HG03060 (cell line): ENCODE data around the gene ZBP1.

Experiments used
- ATAC-seq: cut with Tn5 transposase; IDR thresholded peaks from one replicate; pipeline ENCODE4 v1.9.1; 2021; ENCODE audit warnings: low read depth, moderate number of reproducible peaks; ENCODE audit not compliant: unreplicated experiment

Gene ZBP1

GRCh38 chr20:57588596-57588995, 31.6 kb downstream of the ZBP1 start:
- ATAC-seq, result no peak

DNA sequence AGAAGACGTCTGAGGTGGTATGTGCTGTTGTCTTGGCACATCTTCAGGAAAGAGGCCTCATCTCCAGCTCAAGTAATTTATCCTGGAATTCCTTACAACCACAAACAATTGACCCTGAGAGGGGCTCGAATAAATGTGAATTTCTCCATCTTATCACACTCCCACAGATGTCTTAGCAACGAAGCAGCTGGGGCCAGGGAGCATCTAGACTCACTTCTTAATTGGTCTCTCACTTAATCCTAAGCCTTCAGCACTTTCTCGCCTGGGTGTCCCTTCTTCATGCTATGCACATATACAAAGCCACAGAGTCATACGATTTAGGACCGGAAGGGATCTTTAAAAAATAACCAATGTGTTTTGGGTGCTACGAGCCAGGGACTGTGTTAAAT, 32.2 kb downstream of the ZBP1 start:
- ATAC-seq, result no peak

GRCh38 chr20:57587278-57587988, 32.8 kb downstream of the ZBP1 start:
- ATAC-seq, result no peak

DNA sequence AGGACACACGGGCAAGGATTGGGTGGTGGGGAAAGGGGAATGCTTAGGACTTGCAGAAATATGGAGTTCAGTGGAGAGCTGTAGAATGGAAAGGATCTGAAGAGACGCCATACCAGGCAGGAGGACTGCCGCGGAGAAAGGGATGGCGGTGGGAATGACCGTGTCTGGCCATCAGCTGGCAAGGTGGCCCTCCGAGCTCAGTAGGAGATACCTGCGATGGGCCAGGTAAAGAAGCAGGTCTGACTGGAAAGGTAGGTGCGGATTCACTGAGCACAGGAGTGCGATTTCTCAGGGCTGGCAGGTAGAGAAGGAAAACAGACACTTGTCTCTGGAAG, 33.3 kb downstream of the ZBP1 start:
- no peak for ATAC-seq

DNA sequence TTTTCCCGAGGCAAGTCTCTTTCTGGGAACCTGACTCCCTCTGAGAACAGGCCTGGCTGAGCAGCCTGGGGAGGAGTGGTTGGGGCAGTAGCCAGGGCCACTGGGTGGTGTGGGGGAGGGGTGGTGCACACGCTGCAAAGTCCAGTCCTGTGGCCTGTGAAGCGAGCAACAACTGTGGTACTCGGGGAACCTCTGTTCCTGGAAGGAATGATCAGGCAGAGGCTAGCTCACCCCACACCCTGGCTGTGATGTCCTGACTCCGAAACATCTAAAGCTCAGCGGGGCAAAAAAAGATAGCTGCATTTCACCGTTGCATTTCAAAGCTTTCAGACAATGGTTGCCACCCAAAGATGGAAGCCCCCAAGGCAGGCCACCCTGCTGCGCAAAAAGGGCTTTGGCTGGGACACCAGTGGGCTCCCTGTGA, 33.8 kb downstream of the ZBP1 start:
- no peak for ATAC-seq

DNA sequence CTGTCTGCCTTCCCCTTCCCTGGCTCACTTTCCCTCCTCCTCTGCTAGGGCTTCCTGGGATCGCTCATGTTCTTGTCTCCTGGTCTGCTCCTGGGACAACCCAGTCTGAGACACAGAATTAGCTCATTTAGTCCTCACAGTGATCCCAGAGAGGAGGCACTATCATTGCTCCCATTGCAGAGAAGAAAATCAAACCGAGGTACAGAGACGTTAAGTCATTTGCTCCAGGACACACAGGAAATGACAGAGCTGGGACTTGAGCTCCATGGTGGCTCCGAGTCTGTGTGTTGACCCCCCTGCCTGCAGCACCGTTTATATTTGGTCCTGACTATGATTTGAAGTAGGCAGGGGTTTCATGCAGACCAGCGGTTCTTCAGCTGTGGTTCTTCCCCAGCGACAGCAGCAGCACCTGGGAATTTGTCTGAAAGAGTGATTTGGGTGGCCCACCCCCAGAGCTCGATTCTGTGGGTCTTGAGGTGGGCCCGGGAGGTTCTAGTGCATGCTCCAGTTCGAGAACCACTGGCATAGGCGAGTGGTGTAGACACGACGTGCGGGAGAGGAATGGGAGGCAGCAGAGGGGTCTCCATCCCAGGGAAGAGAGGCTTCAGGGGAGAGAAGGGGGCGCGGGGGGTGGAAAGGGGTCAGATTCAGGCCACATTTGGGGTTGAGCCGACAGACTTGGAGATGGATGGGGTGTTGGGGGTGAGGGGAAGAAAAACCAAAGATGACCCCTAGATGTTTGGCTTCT, 34.6 kb downstream of the ZBP1 start:
- no peak for ATAC-seq

GRCh38 chr20:57584768-57585461, 35.3 kb downstream of the ZBP1 start:
- no peak for ATAC-seq

DNA sequence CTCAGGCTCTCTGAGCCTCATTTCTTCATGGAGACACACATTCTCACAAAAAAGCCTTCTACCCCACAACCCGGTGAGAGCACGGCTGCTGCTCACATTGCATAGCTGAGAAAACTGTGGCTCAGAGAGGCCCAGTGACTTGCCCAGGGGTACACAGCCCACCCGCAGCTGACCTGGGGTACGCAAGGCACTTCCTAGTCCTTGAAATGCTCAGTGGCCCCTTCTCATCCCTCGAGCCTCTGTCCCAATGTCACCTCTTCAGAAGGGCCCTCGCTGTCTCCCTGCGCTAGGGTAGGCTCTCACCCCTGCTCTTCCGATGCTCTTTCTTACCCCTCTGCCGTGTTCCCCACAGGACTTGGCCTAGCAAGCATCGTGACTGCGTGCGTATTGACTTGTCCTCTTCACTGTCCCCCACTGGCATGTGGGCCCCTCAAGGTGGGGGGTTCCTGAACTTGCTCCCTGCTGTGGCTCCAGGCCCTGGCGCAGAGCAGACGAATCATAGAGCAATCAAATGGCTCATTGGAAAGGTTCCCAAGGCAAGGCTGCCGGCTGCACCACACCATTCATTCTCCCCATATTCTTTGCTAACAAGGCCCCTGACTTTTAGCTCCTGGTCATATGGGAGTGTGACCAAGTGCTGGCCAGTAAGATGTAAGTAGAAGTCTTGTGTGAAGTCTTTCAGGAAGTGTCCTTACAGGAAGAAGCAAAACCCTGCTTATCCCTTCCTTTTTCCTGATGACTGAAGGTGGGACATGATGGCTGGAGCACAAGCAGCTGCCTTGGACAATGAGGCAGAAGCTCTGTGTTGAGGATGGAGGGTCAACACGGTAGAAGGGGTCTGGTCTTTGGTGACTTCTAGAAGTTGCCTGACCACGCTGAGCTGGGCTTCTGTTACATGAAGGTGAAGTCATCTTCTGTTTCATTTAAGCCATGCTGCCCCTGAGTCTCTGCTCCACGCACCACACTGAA, 36.7 kb downstream of the ZBP1 start:
- no peak for ATAC-seq

DNA sequence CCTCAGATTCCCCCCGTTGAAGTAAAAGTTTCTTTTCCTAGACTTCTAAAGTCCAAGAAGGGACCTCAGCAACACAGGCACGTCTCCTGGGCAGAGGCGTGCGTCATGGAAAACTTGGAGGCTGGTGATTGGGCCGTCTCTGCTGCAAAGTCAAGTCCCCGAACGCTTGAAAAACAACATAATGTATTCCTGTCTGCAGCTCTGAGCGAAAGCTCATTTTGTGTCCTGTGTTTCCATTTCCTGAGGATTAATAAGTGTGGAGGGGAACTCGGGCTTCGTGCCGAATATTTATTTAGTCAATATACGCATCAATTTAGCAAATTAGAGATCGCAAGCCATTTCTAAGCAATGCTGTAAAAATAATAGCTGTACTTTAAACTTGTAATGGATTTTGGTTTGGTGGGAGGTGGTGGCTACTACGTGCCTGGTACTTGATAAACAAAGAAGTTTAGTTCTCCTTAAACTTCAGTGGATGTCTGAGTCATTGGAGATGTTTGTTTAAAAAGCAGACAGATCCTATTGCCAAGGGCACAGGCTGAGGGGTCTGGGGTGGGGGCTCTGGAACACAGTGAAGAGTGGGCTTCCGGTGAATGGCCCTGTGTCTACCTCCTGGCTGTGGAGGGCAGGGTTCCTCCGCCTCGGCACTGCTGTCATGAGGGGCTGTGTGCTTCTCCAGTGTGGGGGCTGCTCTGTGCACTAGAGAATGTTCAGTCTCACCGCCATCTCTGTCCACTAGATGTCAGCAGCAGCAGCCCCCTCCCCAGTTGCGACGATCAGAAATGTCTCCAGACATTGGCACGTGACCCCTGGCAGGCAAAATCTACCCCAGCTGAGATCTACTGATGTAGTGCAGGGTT, 37.6 kb downstream of the ZBP1 start:
- ATAC-seq, result no peak

GRCh38 chr20:57582029-57582378, 38.2 kb downstream of the ZBP1 start:
- no peak for ATAC-seq

GRCh38 chr20:57581202-57582028, 38.8 kb downstream of the ZBP1 start:
- no peak for ATAC-seq

DNA sequence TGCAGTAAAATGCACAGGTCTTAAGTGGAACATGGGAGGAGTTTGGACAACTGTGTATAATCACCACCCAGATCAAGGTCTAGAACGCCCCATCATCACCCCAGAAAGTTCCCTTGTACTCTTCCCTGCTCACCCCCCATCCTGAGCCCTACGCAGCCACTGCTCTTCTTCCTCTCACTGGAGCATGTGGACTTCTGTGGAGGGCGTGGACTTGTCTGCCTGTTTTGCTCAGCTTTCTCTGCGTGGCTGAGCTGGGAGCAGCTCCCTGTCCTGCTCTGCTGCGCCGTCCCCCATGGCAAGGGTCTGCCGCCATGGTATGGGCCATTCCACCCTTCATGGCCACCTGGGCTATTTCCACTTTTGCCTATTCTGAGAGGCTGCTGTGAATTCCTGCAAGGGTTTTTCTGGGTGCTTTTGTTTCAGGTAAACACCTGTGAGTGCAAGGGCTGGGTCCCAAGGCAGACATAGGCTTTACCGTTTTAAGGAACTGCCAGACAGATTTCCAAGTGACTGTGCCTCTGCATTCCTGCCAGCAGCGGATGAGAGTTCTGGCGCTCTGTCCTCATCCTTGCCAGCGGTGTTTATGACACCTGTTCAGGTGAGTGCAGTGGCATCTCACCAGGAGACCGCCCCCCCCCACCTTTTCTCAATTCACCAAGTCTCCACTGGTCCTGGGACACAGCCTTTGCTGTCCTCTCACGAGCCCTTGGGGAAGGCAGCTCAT, 39.6 kb downstream of the ZBP1 start:
- no peak for ATAC-seq

DNA sequence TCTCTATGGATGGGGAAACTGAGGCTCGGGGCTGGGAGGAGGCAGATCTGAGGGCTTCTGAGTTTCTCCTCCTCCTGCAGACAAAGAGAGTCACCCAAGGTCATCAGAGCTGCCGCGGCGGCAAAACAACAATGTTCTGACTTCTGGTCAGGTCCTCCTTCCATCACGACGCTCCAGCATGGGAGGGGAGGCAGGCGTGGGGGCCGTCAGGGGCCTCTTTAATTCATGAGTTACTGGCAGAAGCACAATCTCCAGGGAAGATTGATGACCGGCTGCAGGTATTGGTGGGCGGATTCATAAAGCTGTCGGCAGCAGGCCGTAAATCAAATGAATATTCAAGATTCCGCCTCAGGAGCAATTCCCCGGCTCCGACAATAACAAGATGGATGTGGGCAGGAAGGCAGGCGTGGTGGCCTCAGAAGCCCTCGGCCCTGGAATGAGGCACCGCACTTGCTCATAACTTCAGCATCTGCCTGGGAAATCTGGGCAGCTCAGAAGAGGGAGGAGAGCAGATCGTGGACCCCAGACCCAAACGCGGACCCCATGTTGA, 40.3 kb downstream of the ZBP1 start:
- ATAC-seq, result no peak

GRCh38 chr20:57579331-57579897, 40.8 kb downstream of the ZBP1 start:
- no peak for ATAC-seq

GRCh38 chr20:57578476-57579165, 41.6 kb downstream of the ZBP1 start:
- ATAC-seq, result no peak

DNA sequence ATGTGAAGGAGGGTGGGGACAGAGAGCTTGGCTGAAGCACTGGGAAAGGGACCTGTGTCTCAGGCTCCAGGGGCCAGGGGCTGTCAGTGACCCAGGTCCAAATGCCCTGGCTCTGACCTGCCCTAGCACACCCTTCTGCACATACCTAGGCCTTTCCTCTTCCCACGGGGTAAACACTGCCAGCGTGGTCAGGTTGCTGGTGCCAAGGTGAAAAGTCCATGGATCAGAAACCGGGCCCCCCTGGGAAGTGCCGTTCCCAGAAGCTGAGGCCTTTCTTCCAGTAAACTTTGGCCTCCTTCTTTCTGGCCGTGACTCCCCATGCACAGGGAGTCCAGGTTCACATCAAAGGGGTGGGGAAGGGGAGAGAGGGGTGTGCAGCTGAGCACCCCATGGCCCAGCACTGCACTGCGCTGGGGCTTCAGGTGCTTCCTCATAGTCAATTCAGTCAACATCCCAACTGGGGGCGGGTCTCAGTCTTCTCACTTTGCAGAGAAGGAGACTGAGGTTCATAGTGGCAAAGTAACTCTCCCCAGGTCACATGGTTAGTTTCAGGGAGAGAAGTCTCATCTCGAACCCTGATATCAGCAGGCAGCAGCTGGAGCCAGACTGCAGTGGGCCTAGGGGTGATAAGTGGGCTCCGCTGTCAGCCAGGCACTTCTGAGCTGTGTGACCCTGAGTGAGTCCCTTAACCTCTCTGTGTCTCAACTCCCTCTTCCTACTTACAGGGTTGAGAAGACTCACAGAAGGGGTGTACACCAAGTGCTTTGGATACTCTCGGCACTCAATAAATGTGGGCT, 42.3 kb downstream of the ZBP1 start:
- no peak for ATAC-seq
